Measurements from ENCODE around the gene MAP3K12. TPM values are rescaled to one million over a fixed set of nuclear protein-coding genes. Genes with fewer than 3 reads are reported as not detected.

The MAP3K12 gene
- total RNA-seq, 1 donor from 2014 or later: 22.3 TPM

DNA sequence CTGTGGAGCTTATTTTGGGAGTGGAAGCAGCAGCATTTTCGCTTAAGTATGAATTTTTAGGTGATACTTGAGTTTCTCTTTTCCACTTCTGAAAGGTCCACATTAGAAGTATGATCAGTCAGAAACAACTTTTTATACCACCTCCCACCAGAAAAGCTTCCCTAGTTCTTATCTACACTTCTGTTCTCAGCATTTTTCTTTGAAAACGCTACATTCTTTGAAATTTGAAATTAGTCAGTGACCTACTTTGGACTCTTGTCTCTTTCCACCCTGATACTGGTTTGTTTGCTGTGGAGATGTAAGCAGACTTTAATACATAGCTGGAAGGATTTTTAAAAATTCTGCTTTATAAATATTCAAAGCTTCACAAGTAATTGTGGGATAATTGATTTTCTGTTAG, 25.2 kb downstream of the MAP3K12 start:
- DNase-seq (no peak), ATAC-seq (no peak)
- Histone ChIP-seq H3K4me1 (peaks cover 24% of the 10 kb centered on the region), H3K9me3 (no peaks in the 10 kb centered on the region), H3K4me3 (no peak overlapping the region), H3K27ac (peak overlapping the region; percentile 17), H3K36me3 (peaks cover 100% of the 10 kb centered on the region), H3K27me3 (no peaks in the 10 kb centered on the region)
- intact Hi-C loops (cut with DNase I): no loop called here
- TF ChIP-seq, protein P1, sequence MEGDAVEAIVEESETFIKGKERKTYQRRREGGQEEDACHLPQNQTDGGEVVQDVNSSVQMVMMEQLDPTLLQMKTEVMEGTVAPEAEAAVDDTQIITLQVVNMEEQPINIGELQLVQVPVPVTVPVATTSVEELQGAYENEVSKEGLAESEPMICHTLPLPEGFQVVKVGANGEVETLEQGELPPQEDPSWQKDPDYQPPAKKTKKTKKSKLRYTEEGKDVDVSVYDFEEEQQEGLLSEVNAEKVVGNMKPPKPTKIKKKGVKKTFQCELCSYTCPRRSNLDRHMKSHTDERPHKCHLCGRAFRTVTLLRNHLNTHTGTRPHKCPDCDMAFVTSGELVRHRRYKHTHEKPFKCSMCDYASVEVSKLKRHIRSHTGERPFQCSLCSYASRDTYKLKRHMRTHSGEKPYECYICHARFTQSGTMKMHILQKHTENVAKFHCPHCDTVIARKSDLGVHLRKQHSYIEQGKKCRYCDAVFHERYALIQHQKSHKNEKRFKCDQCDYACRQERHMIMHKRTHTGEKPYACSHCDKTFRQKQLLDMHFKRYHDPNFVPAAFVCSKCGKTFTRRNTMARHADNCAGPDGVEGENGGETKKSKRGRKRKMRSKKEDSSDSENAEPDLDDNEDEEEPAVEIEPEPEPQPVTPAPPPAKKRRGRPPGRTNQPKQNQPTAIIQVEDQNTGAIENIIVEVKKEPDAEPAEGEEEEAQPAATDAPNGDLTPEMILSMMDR (IDR thresholded peaks at IDR 0.05): no peak

DNA sequence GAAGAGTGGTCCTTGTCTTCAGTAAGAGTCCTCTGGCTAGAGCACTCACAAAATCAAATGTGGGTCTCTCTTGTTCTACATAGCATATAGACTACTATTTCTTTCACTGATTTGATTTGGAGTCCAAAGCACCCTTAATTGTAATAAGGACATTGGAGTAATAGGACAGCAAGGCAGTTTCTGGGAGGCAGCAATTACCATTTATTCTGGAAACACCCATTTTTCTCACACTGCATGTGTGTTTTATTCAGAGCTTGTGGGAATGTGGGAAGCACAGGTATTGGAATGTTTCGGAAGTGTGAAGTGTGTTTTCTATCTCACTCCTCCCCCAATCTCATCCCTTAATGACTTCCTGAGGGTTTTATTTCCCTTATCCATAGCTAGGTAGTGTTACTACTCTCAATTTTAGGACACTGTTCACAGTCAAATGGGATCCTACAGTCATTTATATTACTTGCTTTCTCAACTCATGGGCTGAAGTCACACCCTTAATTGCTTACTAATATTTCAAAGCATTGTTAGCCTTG, 27.1 kb downstream of the MAP3K12 start:
- H3K4me3 ChIP-seq: no peak overlapping the region
- H3K27ac ChIP-seq: no peak overlapping the region
- no peaks in the 10 kb centered on the region for H3K27me3 ChIP-seq
- peaks cover 100% of the 10 kb centered on the region for H3K36me3 ChIP-seq
- DNase-seq (no peak), ATAC-seq (no peak)
- TF ChIP-seq, protein P1 (IDR thresholded peaks at IDR 0.05): no peak
- peaks cover 24% of the 10 kb centered on the region for H3K4me1 ChIP-seq
- intact Hi-C loops (cut with DNase I): no loop called here
- H3K9me3 ChIP-seq: no peaks in the 10 kb centered on the region

DNA sequence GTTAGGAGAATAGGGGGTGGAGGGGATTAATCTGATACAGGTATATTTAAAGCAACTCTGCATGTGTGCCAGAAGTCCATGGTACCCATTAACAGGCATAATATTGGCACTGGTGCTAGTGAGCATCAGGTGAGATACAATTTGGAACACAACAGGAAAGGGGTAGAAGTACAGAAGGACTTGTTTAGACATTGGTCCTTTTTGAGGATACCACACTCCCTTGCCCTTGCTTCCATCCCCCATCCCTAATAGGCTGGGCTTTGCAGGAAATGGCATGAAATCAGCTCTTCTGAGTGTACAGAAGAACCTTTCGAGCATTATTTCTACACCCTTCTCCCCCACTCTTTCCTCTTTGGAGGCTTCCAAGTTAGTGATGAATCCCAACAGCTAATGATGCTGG, 31.0 kb downstream of the MAP3K12 start:
- TF ChIP-seq, protein P1 (IDR thresholded peaks at IDR 0.05): no peak
- no peak for ATAC-seq
- Histone ChIP-seq H3K4me1 (peaks cover 7% of the 10 kb centered on the region), H3K27ac (no peak overlapping the region), H3K4me3 (no peak overlapping the region), H3K9me3 (no peaks in the 10 kb centered on the region), H3K27me3 (no peaks in the 10 kb centered on the region), H3K36me3 (peaks cover 100% of the 10 kb centered on the region)
- DNase-seq: no peak
- intact Hi-C loops (cut with DNase I): no loop called here

DNA sequence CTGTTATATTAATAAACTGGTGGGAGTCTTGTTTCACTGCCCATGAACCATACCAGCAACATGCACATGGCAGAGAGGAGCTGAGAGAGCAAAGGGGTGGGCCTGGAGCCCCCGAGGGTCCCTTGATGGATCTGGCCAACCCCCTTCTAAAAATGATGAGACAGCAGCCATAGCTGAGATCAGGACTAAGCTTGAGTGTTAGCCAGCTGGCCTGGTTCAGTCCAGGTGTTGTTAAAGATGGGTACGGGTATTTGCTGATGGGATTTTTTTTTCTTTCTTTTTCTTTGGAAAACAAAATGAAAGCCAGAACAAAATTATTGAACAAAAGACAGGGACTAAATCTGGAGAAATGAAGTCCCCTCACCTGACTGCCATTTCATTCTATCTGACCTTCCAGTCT, 31.4 kb downstream of the MAP3K12 start:
- no peak overlapping the region for H3K27ac ChIP-seq
- no peaks in the 10 kb centered on the region for H3K9me3 ChIP-seq
- intact Hi-C loops (cut with DNase I): no loop called here
- TF ChIP-seq, protein P1 (IDR thresholded peaks at IDR 0.05): no peak
- no peak for ATAC-seq
- peaks cover 3% of the 10 kb centered on the region for H3K4me1 ChIP-seq
- peak; percentile 38 for DNase-seq
- no peak overlapping the region for H3K4me3 ChIP-seq
- peaks cover 100% of the 10 kb centered on the region for H3K36me3 ChIP-seq
- no peaks in the 10 kb centered on the region for H3K27me3 ChIP-seq

DNA sequence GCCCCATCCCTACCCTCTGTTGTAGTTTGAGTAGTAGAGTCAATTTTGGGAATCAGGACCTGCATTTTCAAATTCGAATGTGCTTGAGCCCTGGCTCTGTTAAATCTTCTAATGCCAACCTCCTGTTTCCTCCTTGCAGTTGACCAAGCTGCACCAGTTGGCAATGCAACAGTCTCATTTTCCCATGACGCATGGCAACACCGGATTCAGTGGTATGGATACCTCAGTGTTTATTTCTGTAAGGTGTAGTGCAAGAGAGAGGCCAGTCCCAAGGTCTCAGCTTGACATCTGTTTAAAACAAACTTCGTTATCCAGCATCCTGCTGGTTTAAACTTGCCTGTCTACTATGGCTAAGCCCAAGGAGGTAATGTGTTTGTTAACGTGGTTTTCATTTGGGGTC, 32.2 kb downstream of the MAP3K12 start:
- peaks cover 100% of the 10 kb centered on the region for H3K36me3 ChIP-seq
- H3K4me1 ChIP-seq: no peaks in the 10 kb centered on the region
- no peak overlapping the region for H3K4me3 ChIP-seq
- intact Hi-C loops (cut with DNase I): no loop called here
- no peaks in the 10 kb centered on the region for H3K9me3 ChIP-seq
- no peaks in the 10 kb centered on the region for H3K27me3 ChIP-seq
- TF ChIP-seq, protein P1 (IDR thresholded peaks at IDR 0.05): no peak
- no peak overlapping the region for H3K27ac ChIP-seq
- no peak for ATAC-seq
- DNase-seq: no peak

DNA sequence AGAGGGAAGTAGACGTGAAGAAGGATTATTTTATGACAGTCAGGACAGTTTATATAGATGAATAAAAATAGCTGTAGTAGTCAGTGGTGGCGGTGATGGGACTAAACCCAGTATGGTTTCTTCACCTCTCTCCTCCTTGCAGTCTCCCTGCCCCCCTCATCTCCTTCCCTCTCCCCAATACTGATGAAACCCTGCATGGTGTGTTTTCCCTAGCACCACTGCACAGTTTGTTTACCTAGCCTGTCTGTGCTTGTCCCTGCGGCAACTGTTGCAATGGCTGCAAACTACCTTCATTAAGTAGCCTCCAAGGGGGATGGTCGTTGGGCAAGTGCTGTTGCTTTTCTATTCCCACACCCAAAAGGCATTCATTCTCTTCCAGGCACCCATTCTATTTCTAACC, 32.6 kb downstream of the MAP3K12 start:
- intact Hi-C loops (cut with DNase I): no loop called here
- TF ChIP-seq, protein P1 (IDR thresholded peaks at IDR 0.05): no peak
- H3K4me3 ChIP-seq: no peak overlapping the region
- H3K36me3 ChIP-seq: peaks cover 100% of the 10 kb centered on the region
- H3K9me3 ChIP-seq: no peaks in the 10 kb centered on the region
- no peaks in the 10 kb centered on the region for H3K27me3 ChIP-seq
- peak; percentile 31 for DNase-seq
- no peak overlapping the region for H3K27ac ChIP-seq
- no peak for ATAC-seq
- no peaks in the 10 kb centered on the region for H3K4me1 ChIP-seq

Data from upper lobe of right lung (tissue), 1 donor.